Measurements from ENCODE around the gene SFT2D2.

Gene SFT2D2

GRCh38 chr1:168265596-168265995, 39.8 kb downstream of the SFT2D2 start:
- DNase-seq (ENCODE audit: low read depth, low spot score), result no peak

DNA sequence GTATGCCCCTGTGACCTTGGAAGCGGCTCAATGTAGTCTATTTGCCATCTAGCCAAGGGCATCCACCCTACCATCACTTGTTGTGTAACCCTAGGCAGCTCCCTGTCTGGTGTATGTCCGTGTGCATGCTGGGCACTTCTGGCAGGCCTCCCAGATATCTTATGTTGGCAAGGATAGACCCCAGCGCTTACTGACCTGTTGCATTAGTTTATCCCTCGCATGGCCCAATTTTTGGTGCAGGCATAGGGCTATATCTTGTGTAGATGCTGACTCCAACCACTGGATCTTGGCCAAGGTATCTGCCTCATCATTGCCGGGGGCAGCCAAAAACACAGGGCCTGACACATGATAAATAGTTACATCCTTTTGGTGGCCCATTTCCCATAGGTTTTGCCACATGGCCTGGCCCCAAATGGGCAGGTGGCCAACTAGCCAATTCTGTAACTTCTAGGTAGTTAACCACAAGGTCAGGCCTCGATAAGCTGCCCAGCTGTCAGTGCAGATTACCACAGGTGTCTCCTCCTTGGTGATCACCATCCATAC, 40.9 kb downstream of the SFT2D2 start:
- no peak for DNase-seq (ENCODE audit: low read depth, low spot score)

GRCh38 chr1:168271636-168272035, 45.8 kb downstream of the SFT2D2 start:
- DNase-seq (ENCODE audit: low read depth, low spot score), result no peak

DNA sequence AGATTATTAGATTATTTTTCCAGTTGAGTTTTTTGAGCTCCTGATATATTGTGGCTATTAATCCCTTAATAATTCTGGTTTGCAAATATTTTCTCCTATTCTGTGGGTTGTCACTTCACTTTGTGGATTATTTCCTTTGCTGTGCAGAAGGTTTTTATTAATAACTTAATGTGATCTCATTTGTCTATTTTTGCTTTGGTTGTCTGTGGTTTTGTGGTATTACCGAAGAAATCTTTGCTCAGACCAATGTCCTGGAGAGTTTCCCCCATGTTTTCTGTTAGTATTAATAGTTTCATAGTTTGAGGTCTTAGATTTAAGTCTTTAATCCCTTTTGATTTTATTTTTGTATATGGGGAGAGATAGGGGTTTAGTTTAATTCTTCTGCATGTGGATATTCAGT, 47.8 kb downstream of the SFT2D2 start:
- DNase-seq (ENCODE audit: low read depth, low spot score), result no peak

GRCh38 chr1:168279253-168279652, 53.4 kb downstream of the SFT2D2 start:
- no peak for DNase-seq (ENCODE audit: low read depth, low spot score)

DNA sequence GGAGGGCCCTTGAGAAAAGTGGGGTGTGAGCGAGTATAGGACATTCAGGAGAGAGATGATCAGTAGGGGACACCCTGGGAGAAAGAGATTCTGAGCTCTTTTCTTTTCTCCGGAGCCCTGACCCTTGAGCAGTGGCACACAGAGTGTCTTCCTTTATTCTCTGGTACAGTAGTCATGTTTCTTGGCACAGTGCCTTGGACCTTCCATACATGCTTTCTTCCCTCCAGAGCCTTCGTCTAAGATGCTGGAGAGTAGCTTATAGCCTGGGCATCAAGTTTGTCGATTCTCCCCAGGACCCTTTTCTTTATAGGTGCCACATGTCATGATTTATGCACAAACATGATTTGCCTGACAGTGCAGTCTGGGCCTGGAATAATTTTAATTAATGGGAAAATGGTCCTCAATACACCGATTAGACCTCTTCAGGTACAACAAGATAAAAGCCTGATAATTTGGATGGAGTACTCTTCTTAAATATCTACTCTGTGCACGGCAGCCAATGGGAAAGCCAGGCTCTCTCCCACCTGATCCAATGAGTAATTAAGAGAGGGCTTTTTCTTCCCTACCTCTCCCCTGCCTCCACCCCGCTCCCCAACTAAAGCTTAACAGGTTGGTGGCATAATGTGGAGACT, 54.6 kb downstream of the SFT2D2 start, which contains the start of gene TBX19:
Gene TBX19 (plus strand): TSS at position 582 of the 632 bp plus-strand sequence. CDS start 214 bp downstream, outside the sequence.
- DNase-seq (ENCODE audit: low read depth, low spot score), result no peak

- DNase-seq (ENCODE audit: low read depth, low spot score), result no peak
Measured at GRCh38 chr1:168281603-168282325, 56.0 kb downstream of the SFT2D2 start.

DNA sequence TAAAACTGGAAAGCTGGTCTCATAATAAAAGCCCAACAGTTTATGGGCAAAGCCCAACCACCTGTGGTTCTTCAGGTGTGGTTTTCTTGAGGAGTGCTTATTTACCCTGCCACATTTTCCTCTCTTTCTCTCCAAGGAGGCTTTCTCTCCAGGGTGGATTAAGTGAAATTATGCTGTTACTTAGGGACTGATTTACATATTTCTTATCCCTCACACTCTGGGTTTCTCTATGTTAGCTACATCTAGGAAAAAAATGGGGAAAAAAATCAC, 59.7 kb downstream of the SFT2D2 start:
- DNase-seq (ENCODE audit: low read depth, low spot score), result no peak

GRCh38 chr1:168285971-168286927, 60.4 kb downstream of the SFT2D2 start:
- no peak for DNase-seq (ENCODE audit: low read depth, low spot score)

GRCh38 chr1:168287237-168287664, 61.4 kb downstream of the SFT2D2 start:
- DNase-seq (ENCODE audit: low read depth, low spot score), result no peak

- DNase-seq (ENCODE audit: low read depth, low spot score), result no peak
Measured at GRCh38 chr1:168288311-168289052, 62.7 kb downstream of the SFT2D2 start.

GRCh38 chr1:168291222-168291837, 65.5 kb downstream of the SFT2D2 start:
- no peak for DNase-seq (ENCODE audit: low read depth, low spot score)

DNA sequence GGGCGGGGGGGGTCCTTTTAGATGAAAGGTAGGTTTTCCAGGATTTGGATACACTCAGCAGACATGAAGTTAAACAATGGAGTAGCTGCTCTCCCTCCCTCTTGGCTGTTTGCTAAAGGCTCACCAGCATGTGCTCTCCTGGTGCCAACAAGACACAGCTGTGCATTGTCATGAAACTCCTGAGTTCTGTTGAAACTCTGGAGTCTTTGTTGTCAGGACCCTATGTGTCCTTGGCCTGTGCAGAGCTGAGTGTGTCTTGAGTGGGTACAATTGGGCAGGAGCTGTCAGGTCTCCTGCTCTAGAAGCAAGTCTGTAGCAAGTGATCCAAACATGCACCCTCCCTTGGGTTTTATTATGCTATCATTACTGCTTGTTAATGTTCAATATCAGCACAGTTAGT, 67.6 kb downstream of the SFT2D2 start:
- DNase-seq (ENCODE audit: low read depth, low spot score), result no peak

DNA sequence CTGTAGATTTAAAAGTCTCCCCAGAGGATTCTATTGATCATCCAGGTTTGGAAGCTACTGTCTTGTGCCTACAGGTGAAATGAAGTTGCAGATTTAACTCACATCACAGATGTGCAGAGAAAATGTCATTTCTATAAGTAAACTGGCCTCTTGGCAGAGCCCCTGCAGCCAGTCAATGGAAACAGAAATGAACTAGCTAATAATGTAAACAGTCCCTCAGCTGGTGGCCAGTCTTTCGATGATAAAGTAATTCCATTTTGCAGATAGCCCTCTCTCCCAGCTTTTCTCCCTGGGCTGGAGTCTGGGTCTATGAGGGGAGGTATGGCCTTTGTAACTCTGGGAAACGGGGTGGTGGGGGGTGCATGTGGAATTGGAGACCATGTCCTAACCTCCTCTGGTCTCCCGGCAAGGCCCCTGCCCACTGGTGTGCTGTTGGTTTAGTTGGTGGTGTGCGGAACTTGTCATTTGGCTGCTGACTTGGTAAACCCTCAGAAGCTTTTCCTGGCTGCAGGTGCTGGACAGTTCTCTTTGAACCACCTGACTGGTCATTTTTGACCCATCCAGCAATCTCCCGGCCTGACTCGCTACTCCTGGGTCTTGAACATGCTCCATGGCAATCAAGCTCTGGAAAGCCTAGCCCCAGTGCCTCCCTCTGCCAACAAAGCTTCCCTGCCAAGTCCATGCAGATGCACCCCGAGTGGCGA, 69.8 kb downstream of the SFT2D2 start:
- DNase-seq (ENCODE audit: low read depth, low spot score), result no peak

DNA sequence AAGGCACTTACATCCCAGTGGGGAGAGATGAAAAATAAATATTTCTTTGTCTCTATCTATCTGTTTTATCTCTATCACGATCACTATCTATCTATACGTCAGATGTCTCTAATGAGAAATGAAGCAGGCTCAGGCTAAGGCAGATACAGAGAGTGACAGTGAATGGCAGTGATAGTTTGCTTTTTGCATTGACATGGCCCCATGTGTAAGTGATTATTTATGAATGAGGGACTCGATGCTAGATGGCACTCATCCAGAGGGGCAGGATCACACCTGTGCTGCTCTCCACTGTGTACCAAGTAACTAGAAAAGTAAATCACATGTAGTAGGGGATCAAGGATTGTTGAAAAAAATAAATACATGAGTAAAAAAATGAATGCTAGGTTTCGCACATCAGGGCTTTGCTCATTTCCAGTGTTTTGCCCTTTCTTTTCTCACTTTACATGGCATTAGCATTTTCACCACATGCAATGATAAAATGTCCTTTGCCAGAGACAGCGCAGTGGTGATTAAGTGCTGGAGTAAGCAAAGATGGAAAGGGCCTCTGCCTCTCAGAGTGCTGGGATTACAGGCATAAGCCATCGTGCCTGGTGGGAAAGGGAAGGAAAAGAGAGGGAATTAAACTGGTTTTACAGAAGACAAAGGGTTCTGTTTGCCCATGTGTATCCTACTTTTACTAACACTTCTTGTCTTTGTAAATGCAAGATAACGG, 71.4 kb downstream of the SFT2D2 start:
- no peak for DNase-seq (ENCODE audit: low read depth, low spot score)

DNA sequence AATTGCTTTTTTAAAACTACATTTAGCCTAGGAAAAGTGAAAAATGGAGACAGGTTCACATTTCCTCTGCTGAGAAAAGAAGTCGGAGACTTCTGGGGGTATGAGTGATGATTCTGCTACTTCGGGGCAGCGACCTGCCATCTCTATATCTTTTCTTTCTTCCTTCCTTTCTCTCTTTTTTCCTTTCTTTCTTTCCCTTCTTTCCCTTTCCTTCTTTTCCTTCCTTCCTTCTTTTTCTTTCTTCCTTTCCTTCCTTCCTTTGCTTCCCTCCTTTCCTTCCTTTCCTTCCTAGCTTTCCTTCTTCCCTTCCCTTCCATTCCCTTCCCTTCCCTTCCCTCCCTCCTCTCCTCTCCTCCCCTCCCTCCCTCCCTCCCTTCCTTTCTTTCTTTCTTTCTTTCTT, 72.6 kb downstream of the SFT2D2 start:
- no peak for DNase-seq (ENCODE audit: low read depth, low spot score)

- DNase-seq (ENCODE audit: low read depth, low spot score), result no peak
Measured at GRCh38 chr1:168300626-168301025, 74.8 kb downstream of the SFT2D2 start.

GRCh38 chr1:168301664-168302320, 76.0 kb downstream of the SFT2D2 start:
- DNase-seq (ENCODE audit: low read depth, low spot score), result no peak
